AG09319 (cell line): ENCODE measurements around the gene ISG20L2.

ENCODE experiments used
- DNase-seq: peaks from one replicate; pipeline ENCODE4 v3.0.0-alpha.2; 2010; ENCODE audit warnings: low read depth; ENCODE audit errors: extremely low read depth
- CTCF ChIP-seq: IDR thresholded peaks from 2 replicates; pipeline ENCODE4 v1.5.1; 2011; ENCODE audit warnings: low read depth, mild to moderate bottlenecking, inconsistent platforms, low read length, moderate library complexity

The ISG20L2 gene

GRCh38 chr1:156704166-156704711 lies 24.3 kb downstream of the ISG20L2 start:
- DNase-seq: no peak
- TF ChIP-seq CTCF: no peak

- no peak for DNase-seq
- no peak; the same call in 1 of the 2 replicates for TF ChIP-seq CTCF
These were observed 24.8 kb downstream of the ISG20L2 start for GRCh38 chr1:156703741-156704140.

- DNase-seq: no peak
- no peak for TF ChIP-seq CTCF
These were observed 25.2 kb downstream of the ISG20L2 start for GRCh38 chr1:156703336-156703735.

- no peak for TF ChIP-seq CTCF
- no peak for DNase-seq
These were observed 27.6 kb downstream of the ISG20L2 start for GRCh38 chr1:156700736-156701531.

- no peak for DNase-seq
- TF ChIP-seq CTCF: no peak
These were observed 29.6 kb downstream of the ISG20L2 start for GRCh38 chr1:156698995-156699394.

- no peak for TF ChIP-seq CTCF
- no peak for DNase-seq
These were observed 31.1 kb downstream of the ISG20L2 start for GRCh38 chr1:156697481-156697880.

GRCh38 chr1:156696755-156697154 lies 31.8 kb downstream of the ISG20L2 start:
- no peak for DNase-seq
- no peak for TF ChIP-seq CTCF
